ENCODE measurements around the gene SUN5.

SUN5 gene

DNA sequence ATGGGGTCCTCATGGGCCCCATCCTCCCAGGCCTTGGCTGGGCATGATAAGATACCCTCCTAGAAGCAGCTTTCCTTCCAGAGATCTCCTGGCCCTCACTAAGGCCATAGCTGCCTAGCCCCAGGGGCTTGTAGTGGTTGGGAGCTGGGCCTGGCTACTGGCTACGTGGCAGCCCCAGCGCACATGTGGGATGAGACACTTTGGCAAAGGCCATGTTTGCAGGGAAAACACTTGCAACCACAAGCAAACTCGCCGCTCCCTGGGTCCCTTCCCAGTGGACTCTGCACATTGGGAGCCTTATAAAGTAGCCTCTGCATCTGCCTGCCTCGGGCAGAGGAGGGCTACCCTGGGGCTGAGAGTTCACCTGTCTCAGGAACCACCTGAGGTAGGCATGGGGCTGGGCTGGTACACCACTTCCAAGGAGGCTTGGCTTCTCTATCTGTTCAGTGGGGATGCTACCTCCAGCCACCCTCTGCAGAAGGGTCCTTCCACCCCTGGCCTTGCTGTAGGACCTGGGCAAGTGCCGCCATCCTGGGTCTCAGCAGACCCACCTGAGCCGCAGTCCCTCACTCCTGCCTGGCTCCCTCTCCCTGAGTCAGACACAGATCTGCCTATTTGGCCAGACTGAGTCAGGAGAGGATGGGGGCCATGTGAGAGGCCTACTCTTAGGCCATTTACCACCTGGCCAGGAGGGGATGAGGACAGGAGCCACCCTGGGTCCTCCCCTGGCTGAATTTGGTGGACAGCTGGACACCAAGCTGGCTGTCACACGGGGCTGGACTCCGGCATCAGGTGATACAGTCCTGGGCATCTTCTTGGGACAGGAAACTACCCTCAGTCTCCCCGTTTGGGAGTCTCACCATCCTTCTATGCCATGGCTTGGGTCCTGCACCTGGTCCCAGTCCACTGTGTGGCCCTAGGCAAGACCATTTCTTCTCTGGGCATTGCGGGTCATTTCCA lies 3.4 kb upstream of the SUN5 start, which contains the start of gene BPIFB2:
Gene BPIFB2, plus strand, starts transcription at position 329 of the 960 bp plus-strand sequence. CDS start 871 bp downstream, outside the sequence.
- no peak for DNase-seq (ENCODE audit: extremely low read depth, insufficient read length)
- TF ChIP-seq, protein P1, sequence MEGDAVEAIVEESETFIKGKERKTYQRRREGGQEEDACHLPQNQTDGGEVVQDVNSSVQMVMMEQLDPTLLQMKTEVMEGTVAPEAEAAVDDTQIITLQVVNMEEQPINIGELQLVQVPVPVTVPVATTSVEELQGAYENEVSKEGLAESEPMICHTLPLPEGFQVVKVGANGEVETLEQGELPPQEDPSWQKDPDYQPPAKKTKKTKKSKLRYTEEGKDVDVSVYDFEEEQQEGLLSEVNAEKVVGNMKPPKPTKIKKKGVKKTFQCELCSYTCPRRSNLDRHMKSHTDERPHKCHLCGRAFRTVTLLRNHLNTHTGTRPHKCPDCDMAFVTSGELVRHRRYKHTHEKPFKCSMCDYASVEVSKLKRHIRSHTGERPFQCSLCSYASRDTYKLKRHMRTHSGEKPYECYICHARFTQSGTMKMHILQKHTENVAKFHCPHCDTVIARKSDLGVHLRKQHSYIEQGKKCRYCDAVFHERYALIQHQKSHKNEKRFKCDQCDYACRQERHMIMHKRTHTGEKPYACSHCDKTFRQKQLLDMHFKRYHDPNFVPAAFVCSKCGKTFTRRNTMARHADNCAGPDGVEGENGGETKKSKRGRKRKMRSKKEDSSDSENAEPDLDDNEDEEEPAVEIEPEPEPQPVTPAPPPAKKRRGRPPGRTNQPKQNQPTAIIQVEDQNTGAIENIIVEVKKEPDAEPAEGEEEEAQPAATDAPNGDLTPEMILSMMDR (IDR thresholded peaks at IDR 0.05; ENCODE audit: insufficient read depth, low read length, poor library complexity, severe bottlenecking), result no peak
- H3K36me3 ChIP-seq (ENCODE audit: control insufficient read depth, insufficient read depth, low read length), result no peaks in the 10 kb centered on the region
- no peak within 1 kb of the TSS for H3K4me3 ChIP-seq (replicated peaks; ENCODE audit: low read depth, low read length)
- no peaks in the 10 kb centered on the region for H3K27me3 ChIP-seq (replicated peaks; ENCODE audit: control insufficient read depth, insufficient read depth, low read length)

DNA sequence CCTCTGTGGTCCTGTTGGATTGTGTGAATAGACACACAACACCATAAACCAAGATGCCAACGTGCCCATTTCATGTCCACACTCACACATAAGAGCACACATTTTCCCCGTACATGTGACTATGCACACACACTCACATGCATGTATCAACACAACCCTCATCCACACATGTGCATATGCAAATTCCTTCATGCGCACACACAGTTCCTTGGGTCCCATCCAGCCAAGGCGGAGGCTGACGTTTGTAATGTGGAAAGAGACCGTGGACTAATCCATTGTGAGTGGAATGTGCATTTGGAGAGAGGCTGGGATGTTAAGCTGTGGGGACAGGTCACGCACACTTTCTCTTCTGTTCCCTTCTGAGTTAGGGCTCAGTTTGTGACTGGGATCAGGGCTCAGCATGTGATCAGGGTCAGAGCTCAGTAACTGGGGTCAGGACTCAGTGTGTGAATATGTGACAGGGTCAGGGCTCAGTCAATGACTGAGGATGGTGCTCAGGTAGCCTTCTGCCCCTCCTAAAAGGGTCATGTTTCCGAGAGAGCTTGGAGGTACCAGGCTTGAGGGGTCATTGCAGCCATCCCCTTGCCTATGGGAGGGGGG lies 2.6 kb upstream of the SUN5 start:
- no peak overlapping the region for H3K4me3 ChIP-seq (replicated peaks; ENCODE audit: low read depth, low read length)
- TF ChIP-seq, protein P1 (IDR thresholded peaks at IDR 0.05; ENCODE audit: insufficient read depth, low read length, poor library complexity, severe bottlenecking), result no peak

DNA sequence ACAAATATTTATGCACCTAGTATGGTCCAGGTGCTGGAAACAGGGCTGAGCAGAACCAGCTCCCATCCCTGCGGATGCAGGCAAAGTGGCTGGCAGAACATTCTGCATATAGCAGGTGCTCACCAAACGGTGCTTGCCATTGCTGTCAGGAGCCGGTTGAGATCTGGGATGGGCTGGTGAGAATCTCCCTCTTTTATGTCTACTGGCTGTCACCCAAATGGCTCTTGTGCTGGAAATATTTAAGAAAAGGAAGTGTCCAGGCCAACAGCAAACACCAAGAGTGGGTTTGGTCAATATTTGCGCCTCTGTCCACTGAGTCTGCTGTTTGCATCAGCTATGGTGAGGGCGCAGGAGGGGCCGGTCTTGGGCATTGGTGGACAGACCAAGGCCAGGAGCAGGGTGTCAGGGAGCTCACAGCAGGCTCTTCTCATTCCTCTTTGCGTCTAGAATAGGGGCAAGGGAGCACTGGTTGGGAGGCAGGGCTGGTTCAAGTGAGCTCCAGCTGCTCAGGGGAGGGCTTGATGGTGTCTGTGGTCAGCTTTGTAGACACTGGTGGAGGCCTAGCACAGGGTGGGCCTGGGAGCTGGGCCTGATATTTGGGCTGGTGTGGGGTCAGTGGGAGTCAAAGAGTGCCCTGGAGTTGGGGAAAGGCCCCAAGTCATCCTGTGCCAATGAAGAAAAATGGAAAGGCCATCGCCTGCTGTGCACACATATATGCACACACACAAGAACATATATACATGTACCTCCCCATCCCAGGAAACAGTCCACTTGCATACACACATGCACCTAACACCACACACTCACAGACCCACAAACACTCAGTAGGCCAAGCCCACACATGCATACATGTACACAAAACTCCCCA lies 1.9 kb upstream of the SUN5 start:
- no peak overlapping the region for H3K4me3 ChIP-seq (replicated peaks; ENCODE audit: low read depth, low read length)
- TF ChIP-seq, protein P1 (IDR thresholded peaks at IDR 0.05; ENCODE audit: insufficient read depth, low read length, poor library complexity, severe bottlenecking), result no peak
- H3K36me3 ChIP-seq (ENCODE audit: control insufficient read depth, insufficient read depth, low read length), result no peaks in the 10 kb centered on the region
- H3K27me3 ChIP-seq (replicated peaks; ENCODE audit: control insufficient read depth, insufficient read depth, low read length), result no peaks in the 10 kb centered on the region
- DNase-seq (ENCODE audit: extremely low read depth, insufficient read length), result no peak

More for the DNA sequence above, 2.6 kb upstream of the SUN5 start:
- DNase-seq (ENCODE audit: extremely low read depth, insufficient read length), result no peak
- Histone ChIP-seq H3K36me3 (ENCODE audit: control insufficient read depth, insufficient read depth, low read length) (no peaks in the 10 kb centered on the region), H3K27me3 (replicated peaks; ENCODE audit: control insufficient read depth, insufficient read depth, low read length) (no peaks in the 10 kb centered on the region)

DNA sequence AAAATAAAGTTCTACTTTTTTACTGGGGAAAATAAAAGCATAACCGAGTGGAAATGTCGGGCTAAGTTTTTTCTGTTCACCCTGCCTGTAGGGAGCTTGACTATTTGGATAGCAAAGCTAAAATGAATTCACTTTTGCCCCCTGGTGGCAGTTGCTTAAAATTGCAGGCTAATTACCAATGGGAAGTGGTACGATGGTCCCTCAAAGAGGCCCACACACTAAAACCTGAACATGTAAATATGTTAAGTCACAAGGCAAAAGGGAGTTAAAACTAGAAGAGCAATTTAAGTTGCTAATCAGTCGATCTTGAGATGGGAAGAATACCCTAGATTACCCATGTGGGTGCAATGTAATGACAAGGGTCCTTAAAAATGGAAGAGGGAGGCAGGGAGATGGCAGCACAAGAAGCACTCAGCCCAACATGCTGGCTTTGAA lies 916 bp upstream of the SUN5 start:
- H3K4me3 ChIP-seq (replicated peaks; ENCODE audit: low read depth, low read length), result no peak overlapping the region
- TF ChIP-seq, protein P1 (IDR thresholded peaks at IDR 0.05; ENCODE audit: insufficient read depth, low read length, poor library complexity, severe bottlenecking), result peak; percentile 49
- no peaks in the 10 kb centered on the region for H3K36me3 ChIP-seq (ENCODE audit: control insufficient read depth, insufficient read depth, low read length)
- no peaks in the 10 kb centered on the region for H3K27me3 ChIP-seq (replicated peaks; ENCODE audit: control insufficient read depth, insufficient read depth, low read length)
- no peak for DNase-seq (ENCODE audit: extremely low read depth, insufficient read length)

DNA sequence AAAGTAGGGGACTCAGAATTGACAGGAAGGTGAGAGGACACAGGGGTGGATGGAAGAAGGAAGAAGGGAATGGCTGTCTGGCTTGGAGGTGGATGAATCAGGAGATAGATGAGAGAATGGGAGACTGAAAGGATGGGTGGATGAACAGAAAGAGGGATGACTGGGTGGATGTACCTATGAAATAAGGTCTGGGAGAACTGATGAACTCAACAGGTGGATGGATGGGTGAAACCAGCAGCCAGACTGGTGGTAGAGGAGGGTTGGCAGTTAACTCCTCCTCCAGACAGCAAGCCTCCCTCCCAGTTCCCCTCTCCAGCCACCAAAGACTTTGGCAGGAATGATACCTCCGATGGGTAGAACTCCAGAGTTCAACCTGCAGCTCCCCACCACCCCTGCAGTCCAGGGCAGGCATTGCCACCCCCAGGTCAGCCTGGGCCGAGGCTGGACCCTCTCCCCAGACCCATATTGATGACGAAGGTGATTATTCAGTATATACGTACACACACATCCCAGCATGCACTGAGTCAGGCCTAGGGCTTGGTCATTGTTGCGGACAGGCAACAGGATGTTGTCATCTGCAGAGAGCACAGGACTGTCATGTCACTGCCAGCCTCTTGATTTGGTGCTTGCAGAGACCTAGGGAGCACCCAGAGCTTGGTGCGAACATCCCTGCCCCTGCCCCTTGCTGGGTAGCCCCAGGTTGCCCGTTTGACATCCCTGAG lies 2.0 kb downstream of the SUN5 start:
- DNase-seq (ENCODE audit: extremely low read depth, insufficient read length), result no peak
- TF ChIP-seq, protein P1 (IDR thresholded peaks at IDR 0.05; ENCODE audit: insufficient read depth, low read length, poor library complexity, severe bottlenecking), result no peak
- H3K36me3 ChIP-seq (ENCODE audit: control insufficient read depth, insufficient read depth, low read length), result no peaks in the 10 kb centered on the region

More for the DNA sequence above, 2.0 kb downstream of the SUN5 start:
- H3K4me3 ChIP-seq (replicated peaks; ENCODE audit: low read depth, low read length), result no peak overlapping the region
- no peaks in the 10 kb centered on the region for H3K27me3 ChIP-seq (replicated peaks; ENCODE audit: control insufficient read depth, insufficient read depth, low read length)

All from GM06990 (cell line).